Head of caudate nucleus (tissue), 42 donors: ENCODE results near the gene JAML.

Experiments used
- DNase-seq, 42 donors: peaks; one replicate each; pipeline versions ENCODE4 v3.0.0 to v3.0.0-alpha.2; 2020 to 2021; ENCODE audit warnings: mixed read lengths in 7 of 42
- intact Hi-C: fragments of 100-400 bp; cut with DNase I; formaldehyde crosslinking; loops from one replicate; pipeline ENCODE4 v1.15.0; 2022

The JAML gene

DNA sequence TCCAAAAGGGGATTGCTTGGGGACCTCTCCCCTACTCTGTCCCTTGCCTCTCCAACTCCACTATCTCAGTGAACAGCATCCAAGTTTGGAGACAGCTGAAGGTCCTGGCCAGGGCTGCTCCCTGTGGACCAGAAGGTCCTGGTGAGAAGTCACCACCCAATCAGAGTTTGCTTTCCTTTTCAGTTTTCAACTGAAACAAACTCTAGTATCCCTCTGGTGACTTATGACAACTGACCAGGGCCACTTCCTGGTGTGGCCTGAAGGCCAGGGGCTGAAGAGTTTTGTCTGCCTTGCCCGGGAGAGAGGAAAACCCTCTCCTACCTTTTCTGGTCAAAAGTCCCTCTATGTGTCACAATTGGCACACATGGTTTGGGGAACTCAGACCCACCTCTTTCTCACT is 5.1 kb downstream of the JAML start:
- intact Hi-C loops: no loop called here
- DNase-seq: no peak

DNA sequence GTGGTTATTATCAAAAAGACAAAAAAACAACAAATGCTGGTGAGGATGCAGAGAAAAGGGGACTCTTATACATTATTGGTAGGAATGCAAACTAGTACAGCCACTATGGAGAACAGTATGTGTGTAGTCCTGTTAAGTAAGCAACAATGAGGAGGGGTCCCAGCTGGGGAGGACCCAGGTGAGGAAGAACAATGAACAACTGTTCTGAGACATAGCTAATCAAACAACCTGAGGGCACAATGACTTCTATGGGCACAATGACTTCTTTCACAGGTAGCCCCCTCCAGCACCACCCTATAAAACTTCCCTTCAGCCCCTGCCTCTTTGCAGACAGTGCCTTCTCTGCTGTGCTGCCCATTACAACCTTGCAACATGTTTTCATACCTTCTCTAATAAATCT is 5.6 kb downstream of the JAML start:
- intact Hi-C loops: no loop called here
- DNase-seq: no peak

DNA sequence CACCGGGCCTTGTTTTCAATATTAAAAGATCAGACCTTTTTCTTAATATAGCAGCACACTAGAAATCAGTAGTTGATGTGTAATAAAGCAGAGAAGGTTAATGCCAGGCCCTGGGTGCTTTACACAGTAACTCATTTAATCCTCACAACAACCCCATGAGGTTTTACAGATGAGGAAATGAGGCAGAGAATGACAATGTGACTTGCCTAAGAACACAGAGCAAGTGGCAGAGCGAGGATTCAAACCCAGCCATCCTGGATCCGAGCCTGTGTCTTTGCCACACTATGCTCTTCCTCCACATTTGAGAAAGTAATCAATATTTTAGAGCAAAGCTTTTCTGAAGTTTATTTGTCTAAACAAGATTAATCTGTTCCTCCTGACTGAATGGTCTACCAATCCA is 7.2 kb downstream of the JAML start:
- intact Hi-C loops: no loop called here
- no peak for DNase-seq

DNA sequence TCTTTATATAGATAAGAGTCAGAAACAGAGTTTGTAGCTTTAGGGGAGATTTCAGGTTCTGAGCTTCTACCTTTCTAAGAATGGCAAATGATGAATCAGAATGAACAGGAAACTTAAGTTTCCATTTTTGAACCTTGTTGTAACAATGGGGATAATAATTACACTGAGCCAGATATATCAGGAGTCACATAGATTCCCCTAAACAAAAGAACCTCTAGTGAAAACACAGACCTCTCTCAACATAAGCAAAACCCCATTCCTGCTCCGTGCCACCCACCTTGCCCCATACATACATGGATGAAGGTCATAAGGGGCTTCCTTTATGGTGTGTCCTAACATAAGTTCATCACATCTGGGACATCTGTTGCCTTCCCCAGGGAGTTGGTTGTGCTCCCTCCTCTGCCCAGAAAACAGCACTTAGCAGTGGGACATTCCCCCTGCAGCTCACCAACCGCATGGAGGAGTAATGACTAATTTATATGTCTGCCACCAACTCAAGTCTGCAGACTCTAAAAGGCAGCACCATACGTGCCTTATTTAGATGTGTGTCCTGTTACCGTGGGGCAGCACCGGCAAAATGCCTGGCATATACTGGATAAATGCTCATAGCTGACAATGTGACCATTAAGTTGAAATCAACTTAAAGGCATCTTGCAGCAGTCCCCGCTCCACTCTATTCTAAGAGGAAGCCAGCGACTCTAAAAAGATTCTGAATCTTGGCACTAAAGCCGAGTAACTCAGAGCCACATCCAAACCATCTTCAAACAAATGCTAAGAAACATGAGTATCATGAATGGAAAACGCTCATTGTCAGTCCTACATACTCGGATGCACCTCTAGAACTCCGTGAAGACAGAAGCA is 8.0 kb downstream of the JAML start:
- no peak for DNase-seq
- intact Hi-C loops: no loop called here

DNA sequence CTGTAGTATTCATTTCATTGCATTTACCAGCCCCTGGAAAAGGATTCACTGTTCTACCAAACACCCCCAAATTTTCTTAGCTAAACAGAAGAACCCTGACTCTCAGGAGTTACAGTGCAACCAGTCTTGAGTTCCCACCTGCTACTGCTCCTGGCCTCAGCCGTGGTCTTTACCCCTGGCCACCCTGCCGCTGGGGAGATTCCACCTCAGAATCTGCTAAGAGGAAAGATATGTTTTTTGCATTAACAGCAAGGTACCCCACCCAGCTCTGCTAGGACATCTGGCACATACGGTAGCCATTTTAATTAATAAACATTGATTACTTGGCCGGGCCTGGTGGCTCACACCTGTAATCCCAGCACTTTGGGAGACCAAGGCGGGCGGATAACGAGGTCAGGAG is 9.0 kb downstream of the JAML start:
- DNase-seq: no peak
- intact Hi-C loops: no loop called here

DNA sequence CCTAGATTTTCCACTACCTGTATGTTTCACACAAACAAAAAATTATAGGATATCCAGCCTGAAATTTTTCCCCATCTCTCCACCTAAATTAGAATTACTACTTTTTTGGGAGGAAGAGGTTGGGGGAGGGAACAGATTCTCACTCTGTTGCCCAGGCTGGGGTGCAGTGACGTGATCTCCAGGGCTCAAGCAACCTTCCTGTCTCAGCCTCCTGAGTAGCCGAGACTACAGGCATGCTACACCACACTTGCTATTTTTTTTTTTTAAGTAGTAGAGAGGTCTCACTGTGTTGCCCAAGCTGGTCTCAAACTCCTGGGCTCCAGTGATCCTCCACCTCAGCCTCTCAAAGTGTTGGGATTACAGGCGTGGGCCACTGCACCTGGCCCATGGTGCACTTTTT is 9.5 kb downstream of the JAML start:
- DNase-seq: no peak
- intact Hi-C loops: no loop called here

DNA sequence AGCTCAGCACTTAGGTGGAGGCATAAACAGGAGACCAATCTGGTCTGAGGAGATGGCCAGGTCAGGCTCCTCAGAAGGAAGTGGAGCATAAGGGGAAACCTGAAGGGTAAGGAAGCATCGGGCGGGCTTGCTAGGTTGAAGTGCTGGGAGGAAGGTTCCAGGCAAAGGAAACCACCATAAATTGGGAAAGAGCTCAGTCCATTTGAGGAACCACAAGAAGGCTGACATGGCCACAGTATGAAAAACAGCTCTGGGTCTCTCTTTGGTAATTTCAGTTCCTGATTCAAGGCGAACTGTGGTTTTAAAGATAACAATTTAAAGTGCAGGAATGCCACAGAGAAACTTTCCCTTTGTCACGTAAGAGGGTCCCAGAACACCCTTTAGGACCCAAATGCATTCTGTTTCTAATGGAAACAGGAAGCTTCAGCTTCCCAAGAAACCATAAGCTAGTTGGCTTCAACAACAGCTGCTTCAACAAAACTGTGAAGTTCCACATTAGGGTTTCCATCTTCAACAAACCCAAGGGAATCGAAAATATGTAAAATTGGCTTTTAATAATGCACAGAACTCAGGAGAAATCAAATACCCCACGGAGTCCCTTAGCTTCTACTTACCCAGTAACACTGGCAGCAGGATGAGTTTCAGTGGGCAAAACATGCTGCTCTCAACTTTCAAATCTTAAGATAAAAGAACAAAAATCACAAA is 10.4 kb downstream of the JAML start:
- peak in 11 of 42 donors; percentile 5 to 49 (median 18) for DNase-seq
- intact Hi-C loops: no loop called here

DNA sequence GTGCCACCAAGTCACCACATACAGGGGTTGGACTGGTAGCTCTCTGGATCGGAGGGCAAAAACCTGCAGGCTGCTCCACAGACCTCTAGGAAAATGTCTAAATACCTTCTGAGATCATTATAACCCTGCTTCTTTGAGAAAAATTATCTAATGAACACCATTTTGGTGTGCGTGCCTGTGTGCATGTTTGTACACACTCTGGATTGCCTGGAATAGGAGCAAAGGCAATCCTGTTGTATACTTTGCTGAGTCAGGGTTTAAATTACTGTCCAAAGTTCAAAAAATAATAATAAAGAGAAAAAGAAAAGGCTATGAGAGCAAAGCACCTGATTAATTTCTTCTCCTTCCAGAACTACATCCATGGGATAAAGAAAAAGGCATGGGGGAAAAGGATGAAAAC is 11.0 kb downstream of the JAML start:
- DNase-seq: no peak
- intact Hi-C loops: no loop called here

DNA sequence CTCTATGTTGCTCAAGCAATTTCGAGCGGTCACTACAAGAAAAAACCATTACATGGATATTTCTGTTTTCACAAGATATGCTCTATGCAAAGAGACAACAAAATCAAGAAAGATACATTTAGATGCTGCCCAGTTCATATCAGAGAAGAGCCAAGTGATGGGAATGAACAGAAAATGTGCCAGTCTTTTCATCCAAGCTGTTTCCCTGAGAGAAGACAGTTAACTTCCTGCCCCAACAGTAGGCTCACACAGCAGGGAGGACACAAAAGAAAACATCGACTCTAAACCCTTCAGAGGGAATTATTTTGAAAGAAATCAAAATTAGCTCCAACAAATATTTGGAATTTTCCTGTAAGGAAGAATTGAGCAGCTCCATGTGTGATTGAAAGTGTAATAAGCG is 11.6 kb downstream of the JAML start:
- intact Hi-C loops: no loop called here
- DNase-seq: no peak

DNA sequence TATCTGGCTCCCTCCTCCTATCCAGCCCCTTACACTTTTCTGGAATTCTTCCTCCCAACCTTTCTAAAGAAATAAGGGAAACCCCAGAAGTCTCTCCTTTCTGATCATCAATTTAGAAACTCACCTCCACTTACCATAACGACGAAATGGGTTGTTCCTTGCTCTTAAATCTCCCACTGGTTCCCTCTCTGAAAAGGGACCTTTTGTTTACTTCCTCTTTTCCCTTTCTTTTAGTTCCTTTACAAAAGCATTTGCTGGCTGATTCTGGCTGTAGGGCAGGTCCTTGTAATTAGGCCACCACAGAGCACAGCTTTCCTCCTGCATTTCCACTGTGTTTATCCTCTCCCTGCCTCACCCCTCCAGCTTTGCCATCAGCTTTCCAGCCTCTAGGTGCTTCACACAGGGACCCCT is 12.0 kb downstream of the JAML start:
- no peak for DNase-seq
- intact Hi-C loops: no loop called here

DNA sequence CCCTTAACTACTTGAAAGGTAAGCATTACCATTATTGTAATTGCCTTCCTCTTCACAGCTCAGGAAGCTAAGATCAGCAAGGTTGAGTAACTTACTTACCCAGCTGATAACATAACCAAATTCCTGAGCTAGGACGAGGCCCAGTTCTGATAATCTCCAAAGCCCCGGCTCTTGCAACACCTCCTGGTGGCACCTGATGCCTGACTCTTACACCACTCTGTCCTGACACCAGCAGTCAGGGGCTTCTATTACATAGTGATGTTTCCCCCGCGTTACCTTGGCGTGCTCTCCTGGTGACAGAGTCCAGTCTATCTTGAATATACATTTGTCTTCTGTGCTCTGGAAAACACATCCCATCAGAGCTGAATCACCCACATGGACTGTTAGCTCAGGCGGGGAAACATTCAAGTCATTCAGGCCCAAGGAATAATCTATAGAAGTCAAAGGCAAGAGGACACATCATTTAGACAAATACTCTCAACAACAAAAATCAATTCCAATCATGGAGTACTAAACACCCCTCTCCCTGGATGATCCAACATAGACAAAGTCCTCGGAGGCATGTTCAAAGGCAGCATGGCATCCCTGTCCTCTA is 12.6 kb downstream of the JAML start:
- no peak for DNase-seq
- intact Hi-C loops: no loop called here

DNA sequence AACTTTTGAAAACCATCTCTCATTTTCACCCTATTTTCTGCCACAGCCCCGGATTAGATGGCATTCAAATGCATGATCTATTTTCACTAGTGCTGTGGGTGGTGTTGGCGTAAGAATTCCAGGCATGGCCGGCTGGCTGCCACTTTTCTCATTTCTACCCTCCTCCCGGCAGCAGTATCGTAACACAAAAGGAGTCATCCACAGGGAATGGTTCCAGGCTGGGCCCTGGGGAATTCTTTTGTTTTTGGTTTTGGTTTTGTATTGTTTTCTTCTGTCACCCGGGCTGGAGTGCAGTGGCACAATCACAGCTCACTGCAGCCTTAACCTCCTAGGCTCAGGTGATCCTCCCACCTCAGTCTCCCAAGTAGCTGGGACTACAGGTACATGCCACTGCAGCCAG is 13.8 kb downstream of the JAML start:
- intact Hi-C loops: no loop called here
- DNase-seq: peak in 26 of 42 donors; percentile 10 to 76 (median 36)

DNA sequence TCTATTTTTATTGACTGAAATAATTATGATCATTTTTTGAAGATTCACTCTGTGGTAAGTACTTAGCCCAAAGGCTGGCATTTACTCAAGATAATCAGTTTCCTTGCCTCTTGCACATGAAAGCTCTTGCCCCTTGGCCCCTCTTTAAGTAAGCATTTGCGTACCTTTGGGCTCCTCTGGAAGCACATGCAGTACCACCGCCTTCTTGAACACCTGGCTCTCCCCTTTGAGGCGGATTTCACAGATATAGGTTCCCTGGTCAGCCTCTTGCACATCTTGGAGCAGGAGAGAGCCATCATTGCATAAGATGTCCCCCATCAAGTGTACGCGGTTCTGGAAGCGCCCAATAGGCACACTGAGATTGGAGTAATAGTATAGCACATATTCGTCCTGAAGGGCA is 14.5 kb downstream of the JAML start:
- DNase-seq: no peak
- intact Hi-C loops: no loop called here

DNA sequence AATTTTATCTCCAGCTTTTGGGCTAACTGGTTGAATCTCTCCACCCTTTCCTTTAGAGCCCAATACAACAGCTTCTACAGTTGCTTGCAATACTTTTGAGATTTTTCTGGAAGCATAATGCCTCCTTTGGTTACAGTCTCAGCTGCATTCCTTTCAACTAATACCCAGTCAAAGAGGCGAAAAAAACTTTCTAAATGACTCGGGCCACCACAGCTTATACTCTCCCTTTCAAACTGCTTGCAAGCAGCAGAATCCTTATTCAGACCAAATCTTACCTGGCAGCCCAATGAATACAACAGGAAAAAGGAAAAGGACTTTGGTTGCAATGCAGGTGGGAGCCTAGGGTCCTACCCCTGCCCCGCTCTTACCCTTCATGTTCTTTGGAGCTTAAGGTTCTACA is 15.8 kb downstream of the JAML start:
- DNase-seq: no peak
- intact Hi-C loops: no loop called here

DNA sequence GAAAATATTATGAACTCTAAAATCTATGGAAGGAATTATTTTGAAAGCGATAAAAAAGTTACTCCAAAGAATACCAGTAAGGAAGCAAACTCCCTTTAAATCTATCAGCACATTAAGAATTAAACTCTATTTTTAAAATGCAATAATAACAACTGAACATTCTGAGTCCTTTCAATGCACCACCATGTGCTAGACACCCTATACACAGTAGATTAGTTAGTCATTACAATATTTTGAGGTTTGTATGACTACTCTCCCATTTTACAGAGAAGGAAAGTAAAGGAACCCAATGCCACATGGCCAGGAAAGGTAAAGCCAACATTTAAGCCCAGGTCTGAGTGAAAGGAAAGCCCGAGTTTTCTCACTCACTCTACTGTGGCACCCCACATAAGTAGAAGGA is 17.7 kb downstream of the JAML start:
- DNase-seq: no peak
- intact Hi-C loops: no loop called here

DNA sequence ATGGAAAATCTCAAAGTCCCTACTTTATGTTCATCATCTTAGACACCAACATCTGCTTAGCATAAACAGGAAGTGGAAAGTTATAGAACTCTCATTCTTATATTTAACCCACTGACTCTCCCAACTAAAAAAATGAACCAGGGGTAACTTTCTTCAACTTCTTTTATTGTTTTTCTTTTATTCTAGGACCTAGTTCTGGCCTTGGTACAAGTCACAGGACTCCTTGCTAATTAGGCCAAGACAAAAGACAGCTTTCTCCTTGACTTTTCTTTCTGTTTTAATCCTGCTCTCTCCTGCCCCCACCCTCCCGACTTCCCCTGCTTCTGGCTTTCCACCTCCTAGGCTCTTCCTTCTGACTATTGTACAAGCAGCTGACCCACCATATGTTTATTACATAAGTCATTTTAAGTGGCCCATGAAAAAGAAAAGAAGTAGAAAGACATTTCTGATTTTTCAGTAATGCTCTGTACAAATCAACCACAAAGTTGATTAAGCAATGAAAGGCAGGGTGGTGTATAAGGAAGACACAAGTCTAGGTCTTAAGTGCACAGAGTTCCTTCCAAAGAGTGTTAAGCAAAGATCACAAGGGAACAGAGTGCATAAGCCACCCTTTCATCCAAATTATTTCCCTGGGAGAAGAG is 18.3 kb downstream of the JAML start:
- intact Hi-C loops: no loop called here
- no peak for DNase-seq

DNA sequence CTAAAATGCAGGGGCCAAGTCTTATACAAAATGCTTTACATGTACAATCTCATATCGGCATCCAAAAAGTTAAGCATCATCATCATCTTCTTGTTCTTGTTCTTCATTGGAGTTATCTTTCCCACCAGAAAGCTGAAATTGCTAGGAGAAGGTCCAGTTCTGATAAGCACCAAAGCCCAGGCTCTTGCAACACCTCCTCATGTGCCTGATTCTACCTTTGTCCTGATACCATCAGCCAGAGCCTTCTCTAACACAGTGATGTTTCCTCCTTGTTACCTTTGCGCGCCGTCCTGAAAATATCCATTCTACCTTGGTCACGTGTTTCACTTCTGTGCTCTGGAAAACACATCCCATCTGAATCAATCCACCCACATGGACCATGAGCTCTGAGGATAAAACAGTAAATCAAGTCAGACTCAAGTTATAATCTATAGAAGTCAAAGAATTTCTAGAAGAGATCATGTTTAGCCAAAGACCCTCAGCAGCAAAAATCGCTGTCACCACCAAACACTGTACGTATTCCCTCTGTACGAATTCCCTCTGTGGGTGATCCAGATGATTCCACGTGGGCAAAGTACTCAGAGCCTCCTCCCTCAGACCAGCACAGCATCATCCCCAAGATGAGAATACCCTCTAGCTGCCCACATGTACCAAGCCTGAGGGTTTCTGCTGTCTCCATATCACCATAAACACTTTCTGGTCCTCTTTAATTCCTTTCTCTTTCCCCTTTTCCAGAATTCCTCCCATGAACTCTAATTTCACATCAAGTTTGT is 19.0 kb downstream of the JAML start:
- DNase-seq: no peak
- intact Hi-C loops: no loop called here

DNA sequence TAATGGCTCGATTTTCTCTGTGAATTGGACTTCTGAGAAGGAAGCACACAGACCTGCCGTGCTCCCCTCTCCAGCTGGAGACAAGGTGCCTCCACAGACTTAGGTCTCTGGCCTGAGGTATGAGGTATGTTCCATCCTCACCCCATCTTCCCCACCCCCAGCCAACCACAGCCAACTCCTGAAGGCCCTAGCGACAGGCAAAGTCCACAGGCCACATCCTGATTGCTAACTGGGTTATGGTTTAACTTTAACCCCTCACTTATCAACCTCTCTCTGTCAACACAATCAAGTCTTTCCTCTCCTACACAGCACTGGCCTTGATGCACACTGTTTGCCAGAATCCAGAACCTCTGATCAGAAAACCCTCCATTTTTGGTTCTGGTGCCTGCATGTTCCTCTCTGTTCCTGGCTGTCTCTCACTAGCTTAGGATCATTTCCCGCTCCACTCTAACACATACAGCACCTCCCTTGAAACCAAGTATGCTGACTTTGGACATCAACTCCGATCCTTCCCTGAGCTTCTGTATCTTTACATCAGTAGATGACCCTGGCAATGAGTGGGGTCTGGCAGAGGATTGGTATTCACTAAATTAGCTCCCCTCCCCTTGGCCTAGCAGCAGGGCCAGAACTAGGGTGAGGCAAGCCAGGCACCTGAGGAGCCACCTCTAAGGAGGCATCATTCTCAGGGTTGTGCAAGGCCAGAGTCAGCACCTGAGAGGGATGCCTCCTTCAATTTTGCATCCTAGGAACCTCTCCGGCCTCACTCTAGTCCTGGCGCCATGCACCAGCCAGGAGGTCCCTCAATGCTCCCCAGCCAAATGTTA is 22.0 kb downstream of the JAML start:
- intact Hi-C loops: no loop called here
- DNase-seq: no peak
